ENCODE measurements around the gene MAML3.

GRCh38 chr4:140110542-140111215 is 43.3 kb downstream of the MAML3 start:
- TF ChIP-seq EP300 (IDR thresholded peaks at IDR 0.05) (no peak), POLR2A (IDR thresholded peaks at IDR 0.05) (no peak)
- TF ChIP-seq, protein P1, sequence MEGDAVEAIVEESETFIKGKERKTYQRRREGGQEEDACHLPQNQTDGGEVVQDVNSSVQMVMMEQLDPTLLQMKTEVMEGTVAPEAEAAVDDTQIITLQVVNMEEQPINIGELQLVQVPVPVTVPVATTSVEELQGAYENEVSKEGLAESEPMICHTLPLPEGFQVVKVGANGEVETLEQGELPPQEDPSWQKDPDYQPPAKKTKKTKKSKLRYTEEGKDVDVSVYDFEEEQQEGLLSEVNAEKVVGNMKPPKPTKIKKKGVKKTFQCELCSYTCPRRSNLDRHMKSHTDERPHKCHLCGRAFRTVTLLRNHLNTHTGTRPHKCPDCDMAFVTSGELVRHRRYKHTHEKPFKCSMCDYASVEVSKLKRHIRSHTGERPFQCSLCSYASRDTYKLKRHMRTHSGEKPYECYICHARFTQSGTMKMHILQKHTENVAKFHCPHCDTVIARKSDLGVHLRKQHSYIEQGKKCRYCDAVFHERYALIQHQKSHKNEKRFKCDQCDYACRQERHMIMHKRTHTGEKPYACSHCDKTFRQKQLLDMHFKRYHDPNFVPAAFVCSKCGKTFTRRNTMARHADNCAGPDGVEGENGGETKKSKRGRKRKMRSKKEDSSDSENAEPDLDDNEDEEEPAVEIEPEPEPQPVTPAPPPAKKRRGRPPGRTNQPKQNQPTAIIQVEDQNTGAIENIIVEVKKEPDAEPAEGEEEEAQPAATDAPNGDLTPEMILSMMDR (IDR thresholded peaks at IDR 0.05), result no peak
